Pancreas (tissue), 10 donors: ENCODE measurements around the gene ACAD11. TPM values are rescaled to one million over a fixed set of nuclear protein-coding genes. Genes with fewer than 3 reads are reported as not detected.

Experiments
- ATAC-seq, 4 donors: fragments of 200-7000 bp; cut with Tn5 transposase; one replicate each; pipeline versions ENCODE4 v1.8.0 to v1.9.1; 2020; ENCODE audit warnings: mild to moderate bottlenecking in 4 of 4, moderate library complexity in 4 of 4
- DNase-seq, 6 donors: peaks; one replicate each; pipeline ENCODE4 v3.0.0-alpha.2; 2020
- FAIRE-seq: peaks from 2 replicates; lab custom pipeline; 2012; peaks lifted over from hg19 to GRCh38; lab: Jason Lieb, UNC
- H3K27ac ChIP-seq, 4 donors: fragments of 200-600 bp; sonication (generic); 1 replicate in 3 of 4; 2 replicates in 1 of 4; pipeline versions ENCODE4 v1.5.0 to v1.8.0; 2020
- H3K27me3 ChIP-seq, 4 donors: fragments of 200-600 bp; one replicate each; pipeline ENCODE4 v1.8.0; 2021
- H3K36me3 ChIP-seq, 3 donors: fragments of 200-600 bp; sonication (generic) in 1 of 3; one replicate each; pipeline versions ENCODE4 v1.5.0 to v1.8.0; 2020 to 2021
- H3K4me1 ChIP-seq, 3 donors: fragments of 200-600 bp; one replicate each; pipeline ENCODE4 v1.8.0; 2021
- H3K4me3 ChIP-seq, 4 donors: fragments of 200-600 bp; sonication (generic) in 2 of 4; one replicate each; pipeline versions ENCODE4 v1.5.0 to v1.8.0; 2020 to 2021
- H3K9me3 ChIP-seq, 4 donors: fragments of 200-600 bp; one replicate each; pipeline ENCODE4 v1.8.0; 2021
- WGBS, 2 donors: extraction: QIAGEN DNeasy Blood & Tissue Kit; methylation state at CpG; one replicate each; pipeline ENCODE4 v1.1.7; 2013; 5-methylcytosine and 5-hydroxymethylcytosine counted together
- intact Hi-C, 3 donors: fragments of 100-400 bp; cut with DNase I; formaldehyde crosslinking; loops; one replicate each; pipeline versions ENCODE4 v1.11.1 to v1.14.2; 2022
- polyA plus RNA-seq, 2 donors: library from polyadenylated mRNA; stranded (reverse); fragments of 200-250 nt; gene quantifications; one replicate each; pipeline ENCODE4 v1.2.3, GENCODE V29; 2013
- total RNA-seq, 6 donors: library from RNA; stranded (reverse); fragmentation: NEBNext Ultra II Directional in 4 of 6; extraction: Animal tissue kit (Norgen Biotek cat#: 25700) in 4 of 6; gene quantifications; one replicate each; pipeline versions ENCODE4 v1.2.1 to v1.2.4, GENCODE V29; 2021 to 2023
- TF ChIP-seq, protein P1 (sequence below), 4 donors: fragments of 200-600 bp; sonication (generic) in 3 of 4; IDR thresholded peaks; one replicate each; pipeline versions ENCODE4 v1.5.0 to v1.8.0; 2021; ENCODE audit warnings: antibody characterized with exemption in 4 of 4
- donor health status: healthy with polysubstance abuse.
- donor health status: DM: no; HTN: no; CAD: no; lungs with moderate emphysema.
- donor health status: DM: no; HTN: no; CAD: no.
- donor health status: control.
- donor health status: control.
- donor health status: Bipolar disorder and iron deficiency.
- donor health status: DM: yes; HTN: yes; CAD: no.
- donor health status: DM: no; HTN: no; CAD: no.
- donor health status: DM: no; HTN: no; CAD: no.
- donor health status: DM: yes; HTN: yes; CAD: no.

Gene ACAD11
- total and polyA plus RNA-seq, 8 donors, result 6.6 to 31.7 (median 12.4) TPM

DNA sequence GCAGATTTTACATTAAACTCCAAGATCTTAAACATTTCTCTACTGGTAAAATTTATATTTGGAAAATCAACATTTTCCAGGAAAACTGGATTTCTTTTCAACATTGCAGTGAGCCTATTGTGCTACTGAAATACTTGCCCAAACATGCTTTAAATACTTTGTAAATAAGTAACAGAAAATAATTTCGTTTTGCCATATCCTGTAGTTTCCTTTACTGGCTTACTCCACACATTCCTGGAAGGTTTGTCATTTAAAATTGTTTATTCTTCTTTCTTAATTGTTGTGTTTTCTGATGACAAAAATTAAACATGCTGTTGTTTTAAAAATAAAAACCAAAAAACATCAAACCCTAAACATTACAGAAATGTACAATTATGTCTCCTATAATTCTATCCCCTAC is 22.0 kb downstream of the ACAD11 start:
- no peak overlapping the region for H3K27ac ChIP-seq
- no peak overlapping the region for H3K4me3 ChIP-seq
- H3K4me1 ChIP-seq, result peaks cover 0 to 8% (median 0%) of the 10 kb centered on the region in 3 donors
- no peaks in the 10 kb centered on the region for H3K9me3 ChIP-seq
- peaks cover 0 to 7% (median 3%) of the 10 kb centered on the region in 3 donors for H3K36me3 ChIP-seq
- no peak for DNase-seq
- intact Hi-C loops, result no loop called here
- ATAC-seq, result no peak
- FAIRE-seq, result no peak
- 32 to 51% methylated on average over 1 of the region's 1 CpG for WGBS, 2 donors
- TF ChIP-seq, protein P1, sequence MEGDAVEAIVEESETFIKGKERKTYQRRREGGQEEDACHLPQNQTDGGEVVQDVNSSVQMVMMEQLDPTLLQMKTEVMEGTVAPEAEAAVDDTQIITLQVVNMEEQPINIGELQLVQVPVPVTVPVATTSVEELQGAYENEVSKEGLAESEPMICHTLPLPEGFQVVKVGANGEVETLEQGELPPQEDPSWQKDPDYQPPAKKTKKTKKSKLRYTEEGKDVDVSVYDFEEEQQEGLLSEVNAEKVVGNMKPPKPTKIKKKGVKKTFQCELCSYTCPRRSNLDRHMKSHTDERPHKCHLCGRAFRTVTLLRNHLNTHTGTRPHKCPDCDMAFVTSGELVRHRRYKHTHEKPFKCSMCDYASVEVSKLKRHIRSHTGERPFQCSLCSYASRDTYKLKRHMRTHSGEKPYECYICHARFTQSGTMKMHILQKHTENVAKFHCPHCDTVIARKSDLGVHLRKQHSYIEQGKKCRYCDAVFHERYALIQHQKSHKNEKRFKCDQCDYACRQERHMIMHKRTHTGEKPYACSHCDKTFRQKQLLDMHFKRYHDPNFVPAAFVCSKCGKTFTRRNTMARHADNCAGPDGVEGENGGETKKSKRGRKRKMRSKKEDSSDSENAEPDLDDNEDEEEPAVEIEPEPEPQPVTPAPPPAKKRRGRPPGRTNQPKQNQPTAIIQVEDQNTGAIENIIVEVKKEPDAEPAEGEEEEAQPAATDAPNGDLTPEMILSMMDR (IDR thresholded peaks at IDR 0.05), result no peak
- H3K27me3 ChIP-seq, result no peaks in the 10 kb centered on the region

DNA sequence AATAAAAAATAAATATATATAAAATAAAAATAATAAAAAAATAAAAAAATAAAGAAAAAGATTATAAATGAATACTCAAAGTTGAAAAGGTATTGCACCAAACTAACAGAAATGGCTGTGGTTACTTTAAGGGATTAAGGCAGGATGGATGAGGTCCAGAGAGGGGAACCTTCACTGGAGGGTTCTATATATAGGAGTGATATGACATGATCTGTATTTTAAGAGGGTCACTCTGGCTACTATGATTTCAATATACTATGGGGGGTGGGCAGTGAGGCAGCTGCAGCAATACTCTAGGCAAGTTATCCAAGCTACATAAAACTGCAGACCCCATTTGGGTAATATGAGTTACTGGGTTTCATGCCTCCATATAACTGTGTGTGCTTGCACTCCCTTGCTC is 24.6 kb downstream of the ACAD11 start:
- Histone ChIP-seq H3K27ac (no peak overlapping the region), H3K4me3 (no peak overlapping the region), H3K36me3 (peaks cover 0 to 7% (median 3%) of the 10 kb centered on the region in 3 donors), H3K9me3 (no peaks in the 10 kb centered on the region), H3K27me3 (no peaks in the 10 kb centered on the region), H3K4me1 (peaks cover 0 to 8% (median 0%) of the 10 kb centered on the region in 3 donors)
- TF ChIP-seq, protein P1 (IDR thresholded peaks at IDR 0.05), result no peak
- FAIRE-seq (no peak), DNase-seq (no peak), ATAC-seq (no peak)
- intact Hi-C loops, result no loop called here

DNA sequence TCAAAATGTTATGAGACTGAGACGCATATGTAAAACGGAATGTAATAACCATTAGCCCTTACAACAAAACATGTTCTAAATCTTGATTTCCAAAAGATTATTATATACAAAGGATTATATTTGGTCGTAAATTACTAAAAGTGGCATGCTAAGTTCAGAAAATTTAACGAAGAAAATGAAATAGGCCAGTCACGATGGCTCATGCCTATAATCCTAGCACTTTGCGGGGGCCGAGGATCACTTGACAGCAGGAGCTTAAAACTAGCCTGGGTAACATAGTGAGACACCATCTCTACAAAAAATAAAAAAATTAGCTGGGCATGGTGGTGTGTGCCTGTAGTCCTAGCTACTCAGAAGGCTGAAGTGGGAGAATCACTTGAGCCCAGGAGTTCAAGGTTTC is 29.0 kb downstream of the ACAD11 start:
- Histone ChIP-seq H3K27ac (no peak overlapping the region), H3K36me3 (peaks cover 0 to 3% (median 0%) of the 10 kb centered on the region in 3 donors), H3K27me3 (no peaks in the 10 kb centered on the region), H3K4me1 (peaks cover 0 to 5% (median 0%) of the 10 kb centered on the region in 3 donors), H3K9me3 (no peaks in the 10 kb centered on the region), H3K4me3 (no peak overlapping the region)
- no peak for DNase-seq
- no peak for FAIRE-seq
- intact Hi-C loops, result no loop called here
- ATAC-seq, result no peak
- 96 to 97% methylated on average over 7 of the region's 7 CpGs for WGBS, 2 donors
- TF ChIP-seq, protein P1 (IDR thresholded peaks at IDR 0.05), result no peak

DNA sequence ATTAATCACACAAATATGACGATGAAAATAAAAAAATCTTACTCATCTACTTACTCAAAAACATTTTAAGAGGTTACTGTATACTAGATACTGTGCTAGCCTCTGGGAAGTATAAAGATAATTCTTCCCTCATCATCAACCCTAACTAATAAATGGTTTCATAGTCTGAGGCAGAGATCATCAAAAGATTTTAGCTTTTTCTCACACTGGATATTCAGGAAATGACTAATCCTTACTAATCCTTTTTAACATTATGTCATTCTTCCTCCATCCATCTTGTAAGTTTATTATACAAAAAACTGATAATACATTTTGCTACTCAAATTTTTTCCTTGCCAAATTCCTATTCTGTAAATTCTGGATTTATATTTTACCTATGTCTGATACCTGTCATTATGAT is 29.7 kb downstream of the ACAD11 start:
- no peak overlapping the region for H3K27ac ChIP-seq
- intact Hi-C loops, result no loop called here
- FAIRE-seq (no peak), DNase-seq (no peak), ATAC-seq (no peak)
- no peaks in the 10 kb centered on the region for H3K9me3 ChIP-seq
- TF ChIP-seq, protein P1 (IDR thresholded peaks at IDR 0.05), result no peak
- H3K36me3 ChIP-seq, result peaks cover 0 to 3% (median 0%) of the 10 kb centered on the region in 3 donors
- H3K27me3 ChIP-seq, result no peaks in the 10 kb centered on the region
- peaks cover 0 to 5% (median 0%) of the 10 kb centered on the region in 3 donors for H3K4me1 ChIP-seq
- no peak overlapping the region for H3K4me3 ChIP-seq
- WGBS, 2 donors, result 78 to 85% methylated on average over 1 of the region's 1 CpG

DNA sequence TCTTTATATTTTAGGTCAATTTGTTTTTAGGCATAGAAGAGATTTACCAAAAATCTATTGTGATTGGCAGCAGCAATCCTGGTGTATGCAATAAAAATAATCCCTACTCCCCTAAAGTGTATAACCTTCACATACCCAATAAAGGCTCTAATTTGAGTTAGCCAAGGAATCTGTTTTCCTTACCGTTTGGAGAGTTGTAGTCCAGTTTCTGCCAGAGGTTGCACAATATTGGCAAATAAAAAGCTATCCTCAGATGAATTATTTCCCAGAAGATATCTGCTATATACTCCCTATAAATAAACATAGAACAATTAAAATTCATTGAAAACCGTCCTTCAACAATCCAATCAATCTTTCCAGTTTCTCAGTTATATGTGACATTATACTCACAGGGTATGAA is 31.5 kb downstream of the ACAD11 start:
- H3K9me3 ChIP-seq, result no peaks in the 10 kb centered on the region
- FAIRE-seq (no peak), DNase-seq (no peak), ATAC-seq (peak in 2 of 4 donors; percentile 19 to 47)
- H3K27ac ChIP-seq, result no peak overlapping the region
- intact Hi-C loops, result no loop called here
- peaks cover 0 to 5% (median 0%) of the 10 kb centered on the region in 3 donors for H3K4me1 ChIP-seq
- H3K36me3 ChIP-seq, result peaks cover 0 to 3% (median 0%) of the 10 kb centered on the region in 3 donors
- WGBS, 2 donors, result 18 to 28% methylated on average over 2 of the region's 2 CpGs
- TF ChIP-seq, protein P1 (IDR thresholded peaks at IDR 0.05), result no peak
- no peaks in the 10 kb centered on the region for H3K27me3 ChIP-seq
- no peak overlapping the region for H3K4me3 ChIP-seq
